ENCODE data around the gene MRPL41.
"Not testable (repeated sequence)": the region's sequence is repeated elsewhere in the genome, so short reads cannot be mapped to it uniquely, and the experiment has no call there.

The MRPL41 gene

DNA sequence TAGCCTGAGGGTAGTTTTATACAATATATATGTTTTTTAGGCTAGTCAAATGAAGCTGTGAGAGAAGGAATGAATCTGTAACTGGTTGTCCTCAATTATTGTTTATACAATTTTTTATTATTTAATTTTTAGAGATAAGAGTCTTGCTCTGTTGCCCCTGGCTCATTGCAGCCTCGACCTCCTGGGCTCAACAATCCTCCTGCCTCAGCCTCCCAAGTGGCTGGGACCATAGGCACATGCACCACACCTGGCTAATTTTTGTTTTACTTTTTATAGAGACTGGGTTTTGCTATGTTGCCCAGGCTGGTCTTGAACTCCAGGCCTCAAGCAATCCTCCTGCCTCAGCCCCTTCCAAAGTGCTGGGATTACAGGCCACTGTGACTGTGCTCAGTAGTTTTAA, 2.7 kb downstream of the MRPL41 start:
- no peak for DNase-seq

DNA sequence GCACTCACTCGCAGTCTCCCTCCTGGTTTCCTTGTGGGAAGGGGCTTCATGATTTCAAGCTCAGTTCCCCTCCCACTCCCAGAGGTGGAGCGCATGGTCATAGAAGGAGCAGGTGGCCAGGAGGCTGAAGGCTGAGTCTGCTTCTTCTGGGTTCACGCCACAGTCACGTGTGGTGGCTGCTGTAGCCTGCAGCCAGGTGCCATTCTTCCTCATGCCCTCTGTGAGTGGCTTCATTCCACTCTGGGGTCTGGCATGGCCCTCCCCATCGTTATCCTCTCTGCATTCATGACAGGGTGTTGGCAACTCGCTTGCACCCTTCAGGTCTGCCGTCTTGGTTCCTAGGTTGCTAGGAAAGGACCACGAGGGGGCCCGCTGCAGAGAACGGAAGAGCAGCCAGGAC, 3.5 kb downstream of the MRPL41 start:
- DNase-seq: no peak

DNA sequence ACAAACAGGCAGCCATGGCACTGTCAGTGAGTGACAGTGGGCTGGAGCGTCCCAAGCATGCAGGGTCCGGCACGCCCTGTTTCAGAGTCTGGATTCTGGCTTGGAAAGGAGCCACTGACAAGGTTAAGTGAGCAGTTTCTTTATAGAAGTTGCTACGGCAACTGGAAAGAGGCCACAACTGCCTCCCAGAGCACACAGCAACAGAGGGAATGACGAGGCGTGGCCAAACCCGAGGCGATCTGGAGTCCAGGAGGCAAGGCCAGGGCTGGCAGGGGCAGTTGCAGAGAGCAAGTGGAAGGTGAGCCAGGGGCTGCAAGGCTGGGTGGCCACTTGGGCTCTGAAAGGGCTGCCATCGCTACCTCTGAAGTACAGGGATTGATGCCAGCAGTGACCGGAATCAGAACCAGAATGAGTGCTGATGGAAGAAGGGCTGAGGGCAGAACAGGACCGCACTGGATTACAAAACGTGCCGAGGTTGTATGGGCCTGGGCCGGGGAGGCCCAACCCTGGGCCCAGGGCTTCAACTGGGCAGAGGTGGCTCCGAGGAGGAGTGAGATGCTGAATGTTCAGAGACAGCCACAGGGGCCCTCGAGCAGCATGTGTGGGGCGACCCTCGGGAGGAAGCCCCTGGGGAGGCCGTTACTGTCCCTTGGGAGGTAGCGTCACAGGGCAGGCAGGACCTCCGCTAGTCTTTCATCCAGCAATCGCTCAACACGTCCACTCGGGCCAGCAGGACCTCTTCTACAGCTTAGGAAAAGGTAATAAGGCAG, 4.6 kb downstream of the MRPL41 start:
- DNase-seq: no peak

DNA sequence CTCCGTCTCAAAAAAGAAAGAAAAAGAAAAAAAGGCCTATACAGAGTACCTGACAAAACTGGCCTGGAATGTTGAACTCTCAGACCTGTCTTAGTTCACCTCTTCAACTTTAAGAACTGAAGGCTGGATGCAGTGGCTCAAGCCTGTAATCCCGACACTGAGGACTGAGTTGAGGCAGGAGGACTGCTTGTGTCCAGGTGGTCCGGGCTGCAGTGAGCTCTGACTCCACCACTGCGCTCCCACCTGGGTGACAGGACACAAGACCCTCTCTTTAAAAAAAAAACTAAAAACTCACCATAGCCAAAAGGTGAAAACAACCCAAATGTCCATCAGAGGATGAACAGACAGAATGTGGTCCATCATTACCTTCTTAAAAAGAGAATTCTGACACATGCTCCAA, 6.4 kb downstream of the MRPL41 start:
- DNase-seq: no peak

DNA sequence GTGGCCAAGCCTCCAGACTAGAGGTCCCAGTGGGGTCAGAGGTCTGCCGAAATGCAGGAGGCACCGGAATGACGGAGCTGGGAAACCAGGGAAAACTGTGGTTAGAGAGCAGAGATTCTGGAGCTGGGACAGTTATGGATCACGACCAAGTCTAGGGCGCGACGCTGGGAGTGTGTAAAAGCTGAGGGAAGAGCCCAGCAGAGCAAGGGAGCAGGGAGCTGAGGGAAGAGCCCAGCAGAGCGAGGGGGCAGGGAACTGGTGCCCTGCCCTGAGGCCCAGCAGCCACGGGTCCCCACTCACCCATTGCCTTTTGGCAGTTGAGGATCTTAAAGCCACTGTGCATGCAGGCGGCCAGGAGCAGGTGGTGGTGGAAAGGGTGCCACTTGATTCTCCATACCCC, 12.5 kb downstream of the MRPL41 start:
- DNase-seq: no peak

DNA sequence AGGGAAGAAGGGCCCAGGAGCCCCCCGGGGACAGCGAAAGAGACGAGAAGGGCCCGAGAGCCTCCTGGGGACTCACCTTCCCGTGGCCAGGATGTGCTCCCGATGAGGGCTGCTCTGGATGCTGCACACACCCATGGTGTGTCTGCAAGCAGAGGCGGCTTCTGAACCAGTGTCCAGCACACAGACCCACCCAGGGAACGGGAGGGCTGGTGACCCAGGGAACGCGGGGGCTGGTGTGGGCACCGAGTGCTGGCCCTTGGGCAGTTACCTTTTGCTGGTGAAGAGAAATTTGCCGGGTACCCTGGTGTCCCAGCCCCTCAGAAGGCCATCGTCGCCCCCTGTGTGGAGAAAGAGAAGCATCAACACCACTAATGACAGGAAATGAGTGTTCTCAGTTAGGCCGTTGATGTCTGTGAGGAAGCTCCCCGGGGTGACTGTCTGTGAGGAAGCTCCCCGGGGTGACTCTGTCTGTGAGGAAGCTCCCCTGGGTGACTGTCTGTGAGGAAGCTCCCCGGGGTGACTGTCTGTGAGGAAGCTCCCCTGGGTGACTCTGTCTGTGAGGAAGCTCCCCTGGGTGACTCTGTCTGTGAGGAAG, 13.2 kb downstream of the MRPL41 start:
- DNase-seq: no peak

DNA sequence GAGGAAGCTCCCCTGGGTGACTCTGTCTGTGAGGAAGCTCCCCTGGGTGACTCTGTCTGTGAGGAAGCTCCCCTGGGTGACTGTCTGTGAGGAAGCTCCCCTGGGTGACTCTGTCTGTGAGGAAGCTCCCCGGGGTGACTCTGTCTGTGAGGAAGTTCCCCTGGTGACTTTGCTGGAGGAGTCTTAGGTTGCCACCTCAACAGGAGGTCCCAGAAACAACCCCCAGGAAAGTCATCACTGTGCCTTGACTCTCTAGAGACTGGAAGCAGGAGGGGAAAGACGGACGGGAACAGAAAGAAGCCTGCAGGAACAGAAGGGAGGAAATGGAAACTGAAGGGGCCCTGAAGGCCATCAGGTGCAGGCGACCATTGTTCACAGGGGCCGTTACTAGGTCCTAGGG, 16.8 kb downstream of the MRPL41 start:
- DNase-seq: not testable (repeated sequence)

DNA sequence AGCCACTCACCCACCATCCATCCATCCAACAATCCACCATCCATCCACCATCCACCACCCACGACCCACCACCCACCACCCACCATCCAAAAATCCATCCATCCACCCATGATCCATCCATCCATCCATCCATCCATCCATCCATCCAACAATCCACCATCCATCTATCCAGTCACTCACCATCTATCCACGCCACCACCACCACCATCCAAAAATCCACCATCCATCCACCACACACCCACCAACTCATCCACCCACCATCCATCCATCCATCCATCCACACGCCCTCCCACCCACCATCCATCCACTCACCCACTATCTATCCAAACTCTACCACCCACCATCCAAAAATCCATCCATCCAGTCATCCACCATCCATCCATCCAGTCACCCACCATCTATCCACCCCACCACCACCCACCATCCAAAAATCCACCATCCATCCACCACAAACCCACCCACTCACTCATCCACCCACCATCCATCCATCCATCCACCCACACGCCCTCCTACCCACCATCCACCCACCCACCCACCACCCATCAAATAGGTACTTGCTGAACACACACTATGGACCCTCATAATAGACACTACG, 18.0 kb downstream of the MRPL41 start:
- no peak for DNase-seq

DNA sequence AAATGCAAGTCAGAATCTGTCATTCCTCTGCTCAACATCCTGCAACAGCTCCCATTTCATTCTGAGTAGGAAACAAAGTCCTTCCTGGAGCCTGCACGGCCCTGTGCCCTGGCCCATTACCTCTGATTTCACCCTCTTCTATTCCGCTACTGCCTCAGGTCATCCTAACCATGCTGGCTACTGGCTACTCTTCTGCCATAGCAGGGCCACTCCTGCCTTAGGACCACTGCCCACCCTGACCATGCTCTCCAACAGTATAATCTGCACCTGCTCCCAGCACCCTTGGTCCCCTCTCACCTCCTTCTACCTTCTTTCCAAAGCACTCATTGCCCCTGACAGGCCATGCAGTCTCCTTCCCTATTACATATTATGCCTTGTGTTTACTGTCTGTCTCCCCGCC, 18.9 kb downstream of the MRPL41 start:
- DNase-seq: no peak

DNA sequence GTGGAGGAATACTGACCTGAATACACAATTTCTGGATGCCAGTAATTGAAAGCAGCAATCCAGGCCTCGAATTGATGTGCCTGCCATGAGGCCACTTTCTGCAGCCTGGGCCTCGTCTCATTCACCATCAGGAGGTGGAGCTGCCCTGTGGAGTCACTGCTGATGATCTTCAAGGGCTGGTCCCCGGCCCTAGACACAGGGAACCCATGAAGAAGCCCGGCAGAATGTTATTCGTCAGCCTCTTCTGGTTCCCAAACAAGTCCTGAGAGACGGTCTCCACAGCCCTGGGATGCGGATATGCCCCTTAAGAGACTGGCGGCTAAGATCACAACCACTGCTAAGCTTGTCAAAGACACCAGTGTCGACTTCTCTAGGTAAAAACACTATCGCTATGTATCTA, 22.5 kb downstream of the MRPL41 start:
- DNase-seq: no peak

DNA sequence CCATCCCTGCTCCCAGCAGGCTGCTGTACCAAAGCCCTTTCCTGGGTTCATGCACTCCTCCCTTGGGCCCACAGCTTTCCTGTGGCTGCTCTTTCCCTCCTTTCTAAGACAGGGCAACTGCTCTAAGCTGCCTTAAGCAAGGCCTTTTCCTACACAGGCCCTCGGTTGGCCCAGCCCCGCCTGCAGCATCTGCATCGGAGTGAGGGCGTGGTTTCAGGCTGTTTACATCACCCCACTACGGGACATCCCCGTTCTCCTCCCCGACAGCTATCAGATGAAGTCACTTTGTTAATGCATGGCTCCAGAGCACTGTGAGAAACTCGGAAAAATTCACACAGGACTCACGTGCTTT, 23.7 kb downstream of the MRPL41 start:
- DNase-seq: no peak

DNA sequence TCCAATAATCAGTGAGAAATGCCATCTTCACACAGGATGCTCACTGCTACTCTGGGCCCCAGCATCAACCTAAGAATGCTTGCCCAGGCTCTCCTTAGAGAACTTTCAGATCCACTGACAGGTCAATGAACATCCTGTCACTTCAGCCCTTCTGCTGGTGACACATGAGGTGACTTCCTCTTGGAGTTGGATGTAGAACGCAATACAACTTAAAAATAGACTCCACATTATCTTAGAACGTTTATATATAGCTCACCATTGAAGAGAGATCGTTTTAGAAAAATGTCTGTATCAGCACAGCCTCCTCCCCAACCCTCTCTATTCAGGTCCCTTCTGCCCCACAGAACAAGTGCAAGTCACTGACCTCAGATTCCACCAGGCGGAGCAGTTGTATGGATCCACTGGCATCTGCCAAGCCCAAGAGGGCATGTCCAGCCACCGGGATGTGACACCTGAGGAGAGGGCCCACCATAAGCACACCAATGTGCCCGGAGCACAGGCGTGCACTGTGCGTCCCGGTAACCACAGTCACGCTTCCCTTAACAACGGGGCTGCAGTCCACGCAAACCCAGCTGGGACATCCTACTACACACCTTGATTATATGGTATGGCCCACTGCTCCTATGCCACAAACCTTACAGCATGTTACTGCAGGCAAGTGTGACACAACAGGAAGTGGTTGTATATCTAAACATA, 24.2 kb downstream of the MRPL41 start:
- DNase-seq: no peak

DNA sequence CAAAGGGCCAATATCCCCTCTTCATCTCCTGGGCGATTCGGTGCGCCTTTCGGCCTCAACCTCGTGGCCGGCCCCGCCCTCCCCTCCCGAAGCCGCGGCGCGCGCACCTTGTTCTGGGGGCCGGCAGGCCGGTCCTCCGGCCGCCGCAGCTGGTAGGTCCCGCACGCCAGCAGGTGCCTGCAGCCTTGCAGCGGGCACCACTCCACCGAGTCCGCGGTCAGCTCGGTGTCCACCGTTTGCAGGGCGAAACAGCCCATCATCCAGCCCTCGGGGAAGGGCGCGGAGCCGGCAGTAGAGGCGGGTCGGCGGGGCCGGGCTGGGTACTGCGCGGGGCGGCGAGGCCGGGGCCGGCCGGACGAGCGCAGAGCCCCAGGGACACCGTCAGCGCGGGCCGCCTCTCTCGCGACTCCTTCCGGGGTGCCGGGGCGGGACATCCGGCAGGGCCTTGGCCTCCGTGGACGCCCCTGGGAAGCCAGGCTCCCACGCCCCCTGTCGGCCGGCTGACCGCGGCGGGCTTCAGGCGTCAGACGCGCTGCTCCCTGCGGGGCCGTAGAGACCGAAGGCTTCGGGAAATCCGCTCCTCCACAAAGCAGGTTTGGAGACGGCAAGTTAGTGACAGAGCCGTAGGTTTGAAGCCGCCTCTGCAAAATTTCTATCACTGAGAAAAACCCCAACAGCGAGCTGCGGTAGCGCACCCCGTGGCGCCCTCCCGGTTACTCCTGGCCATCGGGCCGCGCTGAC, 27.0 kb downstream of the MRPL41 start, which contains the start of gene DPH7:
TSS of gene DPH7 (minus strand) at position 408 of the 741 bp plus-strand sequence. CDS start at position 260, 148 bp downstream.
- peak; percentile 75 for DNase-seq

DNA sequence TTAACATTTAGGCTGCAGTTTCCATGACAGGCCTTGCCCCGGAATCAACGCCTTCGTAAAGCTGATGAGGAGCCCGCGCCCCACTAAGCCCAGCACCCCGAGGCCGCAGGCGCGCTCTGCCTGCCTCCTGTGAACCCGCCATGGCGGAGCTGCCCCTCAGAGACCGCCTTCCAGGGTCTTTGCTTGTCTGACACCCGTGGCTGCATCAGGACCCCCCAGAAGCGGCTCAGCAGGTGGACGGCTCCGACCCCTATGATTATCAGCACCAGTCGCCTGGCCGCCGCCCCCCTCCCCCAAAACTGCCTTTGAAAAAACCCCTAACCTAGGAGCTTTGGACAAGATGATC, 27.6 kb downstream of the MRPL41 start:
- no peak for DNase-seq

DNA sequence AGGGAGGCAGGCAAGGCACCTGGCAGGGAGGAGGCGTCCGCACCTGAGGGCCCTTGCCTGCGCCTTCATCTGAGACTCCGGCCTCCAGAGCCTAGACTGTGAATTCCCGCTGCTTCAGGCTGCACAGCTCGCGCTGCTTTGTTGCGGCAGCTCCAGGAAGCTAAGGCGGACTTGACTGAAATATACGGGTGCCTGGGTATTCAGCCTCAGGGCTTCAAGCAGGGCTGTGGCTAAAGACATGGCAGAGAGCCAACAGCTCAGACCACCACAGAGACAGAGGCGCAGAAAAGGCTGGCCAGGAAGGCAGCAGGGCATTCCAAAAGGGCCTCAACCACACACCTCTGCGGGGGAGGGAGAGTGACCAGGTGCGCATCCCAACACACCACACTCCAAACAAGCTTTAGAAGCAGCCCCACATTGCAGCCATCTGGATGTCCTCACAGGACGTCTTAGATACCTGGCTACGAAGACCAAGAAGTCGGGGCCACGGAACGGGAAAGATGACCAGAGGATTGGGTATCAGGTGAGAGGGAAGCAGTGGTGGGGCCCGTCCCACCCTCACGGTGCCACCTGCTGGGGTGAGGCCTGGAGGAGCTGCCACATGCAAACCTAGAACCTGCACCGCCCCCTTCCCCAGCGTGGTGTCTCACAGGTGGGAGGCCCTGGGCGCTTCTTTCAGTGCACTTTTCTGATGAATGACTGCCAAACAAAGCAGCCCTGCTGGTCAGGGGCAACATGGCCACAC, 28.7 kb downstream of the MRPL41 start:
- DNase-seq: no peak

DNA sequence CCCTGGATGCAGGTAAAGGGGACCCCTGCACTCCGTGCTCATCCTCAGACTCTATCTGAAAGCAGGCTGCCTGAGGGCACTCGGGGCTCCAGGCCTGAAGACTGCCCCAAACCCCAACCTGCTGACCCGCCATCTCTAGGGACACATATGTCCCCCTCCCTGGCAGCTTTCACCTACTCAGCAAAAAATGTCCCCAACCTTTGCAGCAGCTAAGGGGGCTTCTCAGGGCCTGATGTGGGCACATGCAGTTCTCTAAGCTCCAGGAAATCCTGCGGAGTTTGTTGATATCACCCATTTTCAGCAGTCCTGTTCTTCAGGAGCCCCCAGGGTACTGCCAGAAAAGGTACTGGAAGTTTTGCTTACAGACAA, 29.3 kb downstream of the MRPL41 start:
- no peak for DNase-seq

DNA sequence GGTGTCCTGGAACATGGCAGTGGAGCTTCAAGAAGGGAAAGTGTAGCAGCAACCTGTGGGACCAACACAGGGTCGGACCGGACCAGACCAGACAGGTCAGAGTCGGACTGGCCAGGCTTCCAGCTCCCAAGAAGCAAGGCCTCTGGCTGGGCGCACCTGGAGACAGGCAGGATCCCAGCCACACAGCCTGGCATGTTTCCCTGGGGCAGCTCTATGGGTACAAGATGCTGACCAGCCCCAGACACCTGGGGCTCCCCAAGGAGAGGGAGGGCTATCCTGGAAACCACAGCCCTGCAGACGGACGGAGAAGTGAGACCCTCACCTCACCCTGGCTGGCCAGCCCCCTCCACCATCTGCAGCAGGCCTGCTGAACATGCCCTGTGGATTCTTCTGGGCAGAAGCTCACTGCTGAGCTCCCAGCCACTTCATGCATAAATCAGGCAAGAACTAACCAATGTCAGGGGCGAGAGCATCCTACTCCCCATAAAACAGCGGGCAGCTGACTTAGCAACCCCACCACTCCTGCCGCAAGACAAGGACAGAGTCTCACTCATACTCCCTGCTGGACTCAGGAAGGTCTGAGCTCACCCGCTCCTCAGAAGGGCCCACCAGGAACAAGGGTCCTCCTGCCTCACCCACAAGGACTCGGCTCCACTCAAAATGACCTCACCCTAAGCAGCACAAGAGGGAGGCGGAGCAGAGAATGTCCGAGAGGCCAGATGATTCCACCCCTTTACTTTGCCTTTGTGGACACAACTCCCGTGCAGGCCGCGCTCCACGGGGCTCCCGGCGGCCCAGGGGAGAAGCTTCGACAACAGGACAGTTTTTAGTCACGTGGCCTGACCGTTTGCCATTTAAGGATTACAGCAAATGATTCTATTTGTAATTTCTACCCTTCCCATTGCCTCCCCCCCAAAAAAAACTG, 29.9 kb downstream of the MRPL41 start:
- no peak for DNase-seq

DNA sequence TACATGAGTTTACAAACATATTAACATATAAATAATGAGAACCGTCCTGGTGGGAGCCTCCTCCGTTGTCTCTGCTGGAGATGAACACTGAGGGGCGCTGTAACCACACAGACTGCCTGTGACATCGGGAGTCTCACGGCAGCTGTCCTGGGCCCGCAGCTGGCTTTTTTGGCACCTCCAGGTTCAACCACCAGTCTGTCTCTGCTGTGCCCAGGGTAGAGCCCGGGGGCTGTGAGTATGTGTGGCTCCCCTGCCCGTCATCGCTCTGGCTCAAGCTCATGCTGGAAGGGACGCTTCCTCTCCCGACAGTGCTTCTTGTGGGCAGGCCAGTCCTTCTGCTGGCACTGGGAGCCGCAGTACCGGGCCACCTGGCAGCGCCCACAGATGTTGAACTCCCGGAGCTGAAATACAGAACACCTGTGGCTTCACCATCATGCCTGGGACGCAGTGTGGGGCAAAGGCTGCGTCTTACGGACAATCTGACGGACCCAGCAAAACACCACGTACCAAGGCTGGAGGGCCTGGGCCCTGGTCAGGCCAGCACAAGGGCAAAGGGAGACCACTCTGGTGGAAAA, 30.7 kb downstream of the MRPL41 start:
- DNase-seq: no peak

DNA sequence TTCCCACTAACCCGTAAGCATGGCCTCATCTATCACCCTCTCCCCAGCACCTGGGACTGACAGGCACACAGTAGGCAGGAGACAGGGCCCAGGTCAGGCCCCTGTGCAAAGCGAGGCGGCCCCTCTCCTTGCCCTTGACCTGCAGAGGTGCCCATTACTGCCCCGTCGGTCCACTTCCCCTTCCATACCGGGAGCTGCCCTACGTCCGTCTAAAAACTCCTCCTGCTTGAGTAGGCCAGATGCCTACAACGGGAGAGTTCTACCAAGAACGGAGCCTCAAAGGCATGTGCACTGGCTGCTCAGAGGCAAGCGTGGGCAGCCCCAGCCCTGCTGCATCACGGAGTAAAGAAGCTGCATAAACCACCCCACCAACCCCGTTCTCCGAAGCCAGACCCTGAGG, 31.7 kb downstream of the MRPL41 start:
- no peak for DNase-seq

DNA sequence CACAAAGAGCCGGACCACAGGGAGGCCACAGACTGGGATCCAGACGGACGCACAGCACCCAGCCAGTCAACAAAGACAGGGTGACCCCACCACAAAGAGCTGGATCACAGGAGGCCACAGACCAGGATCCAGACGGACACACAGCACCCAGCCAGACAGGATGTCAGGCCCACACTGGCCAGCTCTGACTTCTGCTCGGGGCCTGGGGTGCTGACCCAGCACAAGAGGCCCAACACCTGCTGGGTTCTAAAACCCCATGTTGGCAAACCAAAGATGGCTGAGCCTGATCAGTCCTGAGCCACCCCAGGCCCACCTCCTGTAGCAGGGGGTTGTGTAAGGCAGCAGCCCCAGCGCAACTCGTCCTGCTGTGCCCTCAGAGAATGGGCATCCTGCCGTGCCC, 32.3 kb downstream of the MRPL41 start:
- DNase-seq: no peak

DNA sequence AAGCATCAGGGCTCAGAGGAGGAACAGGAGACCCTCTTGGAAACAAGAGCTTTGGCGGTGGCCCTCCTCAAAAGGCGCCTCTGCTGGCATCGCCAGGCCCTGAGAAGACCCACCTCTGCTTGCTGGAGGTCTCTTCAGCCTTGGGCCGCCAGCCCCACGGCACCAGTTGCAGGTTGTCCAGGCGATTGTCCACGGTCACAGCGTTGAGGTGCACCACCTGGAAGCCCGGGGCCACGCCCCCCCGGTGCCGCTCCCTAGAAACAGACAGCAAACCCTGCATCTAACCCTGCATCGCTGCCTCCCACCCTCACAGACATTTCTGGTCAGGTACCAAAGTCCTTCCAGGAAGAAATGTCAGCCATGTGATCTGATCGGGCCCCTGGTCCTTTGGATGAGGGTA, 35.2 kb downstream of the MRPL41 start:
- DNase-seq: no peak

Measured in DMS79 treated with DMSO at 0.1 percent for 48 hours (cell line).